HL-60 (cell line): Measurements from ENCODE around the gene CSTB.

Experiments used
- GABPA ChIP-seq: IDR thresholded peaks from 2 replicates; pipeline ENCODE4 v1.6.1; 2012; ENCODE audit warnings: low read depth
- POLR2AphosphoS5 ChIP-seq: IDR thresholded peaks from 2 replicates; pipeline ENCODE4 v1.6.1; 2012; ENCODE audit warnings: low read depth
- SPI1 ChIP-seq: IDR thresholded peaks from 2 replicates; pipeline ENCODE4 v1.6.1; 2012; ENCODE audit warnings: low read depth, mild to moderate bottlenecking, borderline replicate concordance
- TF ChIP-seq, protein P1 (sequence below): IDR thresholded peaks from one replicate; pipeline ENCODE4 v1.5.1; 2011; ENCODE audit warnings: low read length, control low read depth, inconsistent platforms; ENCODE audit not compliant: insufficient read depth

DNA sequence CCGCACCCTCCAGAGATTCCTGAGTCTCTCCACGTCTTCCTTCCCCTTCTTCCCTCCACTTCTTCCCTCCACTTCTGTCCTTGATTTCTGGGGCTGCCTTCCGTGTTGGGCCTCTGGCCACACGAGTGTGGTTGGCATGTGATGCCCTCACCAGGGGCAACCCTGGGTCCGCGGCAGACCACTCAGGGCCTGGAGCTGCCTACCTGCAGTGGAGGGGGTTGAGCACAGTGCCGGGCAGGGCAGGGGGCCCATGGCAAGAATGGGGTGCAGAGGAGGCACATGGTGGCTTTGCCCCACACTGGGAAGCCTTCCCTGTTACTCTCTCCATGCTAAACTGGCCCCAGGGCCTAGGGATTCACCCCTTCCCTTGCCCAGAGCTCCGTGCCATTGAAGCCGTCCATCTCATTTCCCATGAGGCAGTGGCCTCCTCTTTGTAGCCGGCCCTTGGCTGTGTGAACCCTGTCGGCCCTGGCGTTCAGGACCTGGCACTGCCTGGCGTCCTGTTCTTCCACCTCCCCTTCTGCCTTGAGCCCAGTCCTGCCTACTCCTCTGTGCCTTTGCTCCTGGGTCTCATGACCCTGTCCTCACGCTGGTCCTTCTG is 26.7 kb upstream of the CSTB start:
- TF ChIP-seq, protein P1, sequence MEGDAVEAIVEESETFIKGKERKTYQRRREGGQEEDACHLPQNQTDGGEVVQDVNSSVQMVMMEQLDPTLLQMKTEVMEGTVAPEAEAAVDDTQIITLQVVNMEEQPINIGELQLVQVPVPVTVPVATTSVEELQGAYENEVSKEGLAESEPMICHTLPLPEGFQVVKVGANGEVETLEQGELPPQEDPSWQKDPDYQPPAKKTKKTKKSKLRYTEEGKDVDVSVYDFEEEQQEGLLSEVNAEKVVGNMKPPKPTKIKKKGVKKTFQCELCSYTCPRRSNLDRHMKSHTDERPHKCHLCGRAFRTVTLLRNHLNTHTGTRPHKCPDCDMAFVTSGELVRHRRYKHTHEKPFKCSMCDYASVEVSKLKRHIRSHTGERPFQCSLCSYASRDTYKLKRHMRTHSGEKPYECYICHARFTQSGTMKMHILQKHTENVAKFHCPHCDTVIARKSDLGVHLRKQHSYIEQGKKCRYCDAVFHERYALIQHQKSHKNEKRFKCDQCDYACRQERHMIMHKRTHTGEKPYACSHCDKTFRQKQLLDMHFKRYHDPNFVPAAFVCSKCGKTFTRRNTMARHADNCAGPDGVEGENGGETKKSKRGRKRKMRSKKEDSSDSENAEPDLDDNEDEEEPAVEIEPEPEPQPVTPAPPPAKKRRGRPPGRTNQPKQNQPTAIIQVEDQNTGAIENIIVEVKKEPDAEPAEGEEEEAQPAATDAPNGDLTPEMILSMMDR = no peak
- TF ChIP-seq GABPA (no peak), POLR2AphosphoS5 (no peak), SPI1 (no peak)
